ENCODE measurements around the gene PRLH.

PRLH gene, protein sequence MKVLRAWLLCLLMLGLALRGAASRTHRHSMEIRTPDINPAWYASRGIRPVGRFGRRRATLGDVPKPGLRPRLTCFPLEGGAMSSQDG

DNA sequence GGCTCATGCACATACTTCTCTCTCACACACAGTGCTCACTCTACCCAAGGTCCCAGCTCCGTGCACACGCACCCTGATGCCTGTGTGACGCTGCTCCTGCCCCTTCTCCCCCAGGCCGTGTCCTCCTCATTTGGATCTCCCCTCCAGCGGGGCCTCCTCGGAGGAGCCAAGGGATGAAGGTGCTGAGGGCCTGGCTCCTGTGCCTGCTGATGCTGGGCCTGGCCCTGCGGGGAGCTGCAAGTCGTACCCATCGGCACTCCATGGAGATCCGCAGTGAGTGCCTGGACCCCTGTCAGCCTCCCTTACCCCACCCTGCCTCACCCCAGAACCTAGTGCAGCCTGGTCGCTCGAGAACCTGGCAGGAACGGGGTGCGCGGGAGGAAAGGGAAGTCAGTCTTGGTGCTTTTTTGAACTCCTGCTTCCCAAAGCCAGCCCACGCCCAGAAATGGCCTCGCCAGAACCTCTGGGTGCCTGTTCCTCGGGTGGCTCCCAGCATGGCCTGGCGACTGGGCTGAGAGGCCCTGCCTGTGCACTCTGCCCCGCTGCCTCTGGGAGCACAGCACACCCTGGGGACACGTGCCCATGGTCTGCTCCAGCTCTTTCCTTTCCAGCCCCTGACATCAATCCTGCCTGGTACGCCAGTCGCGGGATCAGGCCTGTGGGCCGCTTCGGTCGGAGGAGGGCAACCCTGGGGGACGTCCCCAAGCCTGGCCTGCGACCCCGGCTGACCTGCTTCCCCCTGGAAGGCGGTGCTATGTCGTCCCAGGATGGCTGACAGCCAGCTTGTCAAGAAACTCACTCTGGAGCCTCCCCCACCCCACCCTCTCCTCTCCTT lies at the start of gene PRLH:
Gene PRLH (plus strand): TSS at position 174 of the 835 bp plus-strand sequence. CDS start 0 bp downstream, at position 174.
- DNase-seq = no peak

DNA sequence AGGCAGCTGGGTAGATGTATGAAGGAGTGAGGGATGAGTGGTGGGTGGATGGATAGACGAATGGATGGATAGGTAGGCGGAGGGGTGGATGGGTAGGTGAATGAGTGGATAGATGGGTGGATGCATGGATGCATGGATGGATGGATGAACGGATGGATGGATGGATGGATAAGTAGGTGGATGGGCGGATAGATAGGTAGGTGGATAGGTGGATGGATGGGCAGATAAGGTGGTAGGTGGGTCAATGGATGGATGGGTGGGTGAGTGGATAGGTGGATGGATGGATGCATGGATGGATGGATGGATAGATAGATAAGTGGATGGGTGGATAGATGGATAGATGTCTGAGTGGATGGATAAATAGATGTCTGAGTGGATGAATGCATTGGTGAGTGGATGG lies 49.2 kb upstream of the PRLH start:
- DNase-seq = no peak

DNA sequence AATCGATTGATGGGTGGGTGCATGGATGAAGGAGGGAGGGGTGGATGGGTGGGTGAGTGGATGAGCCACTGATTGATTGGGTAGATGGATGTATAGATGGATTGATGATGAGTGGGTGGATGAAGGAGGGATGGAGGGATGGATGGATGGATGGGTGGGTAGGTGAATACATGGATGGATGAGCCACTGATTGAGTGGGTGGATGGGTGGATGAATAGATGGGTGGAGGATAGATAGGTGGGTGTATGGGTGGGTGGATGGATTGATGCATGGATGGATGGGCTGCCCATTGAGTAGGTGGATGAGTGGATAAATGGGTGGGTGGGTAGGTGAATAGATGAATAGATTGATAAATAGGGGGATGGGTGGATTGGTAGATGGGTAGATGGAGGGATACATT lies 48.4 kb upstream of the PRLH start:
- no peak for DNase-seq

DNA sequence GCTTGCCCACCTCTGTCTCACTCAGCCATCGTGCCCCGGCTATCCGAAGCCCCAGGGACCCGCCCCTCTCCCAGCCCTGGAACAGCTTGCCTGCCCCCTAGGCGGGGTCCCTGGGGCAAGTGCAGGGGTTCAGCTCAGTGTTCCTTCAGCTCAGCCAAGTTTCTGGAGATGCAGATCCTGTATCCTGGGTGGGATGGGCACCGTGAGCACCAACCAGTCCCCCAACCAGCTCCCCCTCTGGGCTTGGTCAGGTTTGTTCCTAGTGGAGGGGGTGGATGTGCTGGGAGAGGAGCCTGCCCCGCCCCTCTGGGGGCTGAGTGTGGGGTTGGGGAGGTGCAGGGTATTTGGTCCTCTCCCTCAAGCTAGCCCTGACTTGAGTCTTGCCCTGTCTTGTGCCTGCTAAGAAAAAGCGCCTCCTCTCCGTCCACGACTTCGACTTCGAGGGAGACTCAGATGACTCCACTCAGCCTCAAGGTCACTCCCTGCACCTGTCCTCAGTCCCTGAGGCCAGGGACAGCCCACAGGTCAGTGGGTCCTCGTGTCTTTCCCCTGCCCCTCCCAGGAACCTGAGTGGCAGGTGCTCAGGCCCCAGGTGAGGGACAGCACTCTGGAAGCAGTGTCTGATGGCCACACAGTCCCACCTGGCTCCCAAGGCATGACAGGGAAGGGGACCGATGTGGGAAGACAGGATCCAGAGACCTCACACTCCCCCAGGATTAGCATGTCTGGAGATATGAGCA lies 46.7 kb upstream of the PRLH start:
- DNase-seq = no peak

DNA sequence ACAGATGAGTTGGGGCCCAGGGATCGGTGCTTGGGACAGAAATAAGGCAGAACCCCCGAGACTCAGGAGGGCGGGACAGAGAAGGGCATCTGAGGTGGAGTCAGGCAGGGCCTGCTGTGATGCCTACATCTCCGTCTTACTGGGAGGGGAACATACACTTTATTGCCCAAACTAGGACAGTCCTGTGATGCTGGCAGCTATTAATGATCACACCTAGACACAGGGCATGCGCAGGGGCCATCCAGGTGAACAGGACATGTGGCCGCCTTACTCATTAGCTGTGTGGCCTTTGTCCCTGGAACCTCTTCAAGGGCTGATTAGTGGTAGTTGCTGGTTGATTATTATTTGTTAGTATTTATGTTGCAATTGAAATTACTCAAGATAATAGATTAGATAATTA lies 46.1 kb upstream of the PRLH start:
- DNase-seq = no peak

DNA sequence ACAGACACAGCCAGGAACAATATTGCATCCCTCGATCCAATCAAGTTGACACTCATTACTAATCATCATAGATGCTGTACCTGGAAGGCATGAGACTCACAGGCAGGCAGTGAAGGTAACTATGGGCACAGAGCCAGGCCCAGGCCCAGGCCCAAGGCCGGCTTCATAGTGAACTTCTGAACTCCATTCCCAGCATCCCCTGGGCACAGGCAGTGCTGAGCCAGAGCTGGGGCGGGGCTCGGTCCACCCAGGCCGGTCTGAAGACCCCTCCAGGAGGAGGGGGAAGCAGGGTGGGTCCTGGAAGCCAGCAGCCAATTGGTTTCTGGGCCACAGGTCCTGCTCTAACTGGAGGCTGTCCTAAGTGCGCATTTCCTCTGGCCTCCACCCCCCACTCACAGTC lies 41.7 kb upstream of the PRLH start:
- DNase-seq = no peak

DNA sequence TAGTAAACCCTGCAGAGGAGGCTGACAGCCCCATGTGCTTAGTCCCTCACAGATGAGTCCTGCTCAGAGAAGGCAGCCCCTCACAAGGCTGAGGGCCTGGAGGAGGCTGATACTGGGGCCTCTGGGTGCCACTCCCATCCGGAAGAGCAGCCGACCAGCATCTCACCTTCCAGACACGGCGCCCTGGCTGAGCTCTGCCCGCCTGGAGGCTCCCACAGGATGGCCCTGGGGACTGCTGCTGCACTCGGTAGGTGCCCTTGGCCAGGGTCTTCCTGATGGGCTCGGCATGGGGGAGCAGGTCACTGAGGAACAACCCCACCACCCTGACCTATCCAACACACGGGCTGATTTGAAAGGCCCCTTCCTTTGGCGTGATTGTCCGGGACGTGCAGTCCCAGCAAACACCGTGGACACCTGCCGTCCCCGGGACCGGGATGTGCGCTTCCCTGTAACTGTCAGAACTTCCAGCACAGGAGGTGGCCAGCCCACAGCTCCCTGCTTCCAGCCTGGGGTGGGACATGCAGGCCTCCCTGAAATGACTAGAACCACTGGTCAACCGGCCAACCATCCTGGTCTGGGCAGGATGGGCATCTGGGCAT lies 40.7 kb upstream of the PRLH start:
- no peak for DNase-seq

DNA sequence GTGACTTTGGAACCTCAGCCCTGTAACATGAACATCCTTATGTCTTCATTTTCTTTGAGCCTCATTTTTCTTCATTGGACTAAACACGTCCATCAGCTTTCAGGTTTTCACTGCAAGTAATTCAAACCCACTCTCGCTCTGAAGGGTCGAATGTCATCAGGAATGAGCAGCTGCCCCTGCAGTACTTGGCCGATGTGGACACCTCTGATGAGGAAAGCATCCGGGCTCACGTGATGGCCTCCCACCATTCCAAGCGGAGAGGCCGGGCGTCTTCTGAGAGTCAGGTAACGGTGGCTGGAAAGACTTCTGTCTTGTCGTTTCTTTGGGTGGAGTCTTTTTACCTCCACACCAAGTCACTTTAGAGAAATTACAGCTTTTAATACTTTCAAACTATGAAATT lies 39.1 kb upstream of the PRLH start:
- DNase-seq = no peak

DNA sequence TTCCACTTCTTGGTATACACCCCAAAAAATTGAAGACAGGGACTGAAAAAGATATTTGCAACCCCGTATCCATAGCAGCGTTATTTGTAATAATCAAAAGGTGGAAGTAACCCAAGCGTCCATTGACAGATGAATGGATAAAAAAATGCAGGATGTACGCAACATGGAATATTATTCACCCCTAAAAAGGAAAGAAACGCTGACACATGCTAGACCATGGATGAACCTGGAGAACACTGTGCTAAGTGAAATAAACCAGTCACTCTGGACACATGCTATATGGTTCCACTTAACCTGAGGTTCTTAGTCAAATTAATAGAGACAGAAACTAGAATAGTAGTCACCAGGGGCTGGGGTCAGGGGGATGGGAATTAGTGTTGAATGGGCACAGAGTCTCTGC lies 38.6 kb upstream of the PRLH start:
- DNase-seq = no peak

DNA sequence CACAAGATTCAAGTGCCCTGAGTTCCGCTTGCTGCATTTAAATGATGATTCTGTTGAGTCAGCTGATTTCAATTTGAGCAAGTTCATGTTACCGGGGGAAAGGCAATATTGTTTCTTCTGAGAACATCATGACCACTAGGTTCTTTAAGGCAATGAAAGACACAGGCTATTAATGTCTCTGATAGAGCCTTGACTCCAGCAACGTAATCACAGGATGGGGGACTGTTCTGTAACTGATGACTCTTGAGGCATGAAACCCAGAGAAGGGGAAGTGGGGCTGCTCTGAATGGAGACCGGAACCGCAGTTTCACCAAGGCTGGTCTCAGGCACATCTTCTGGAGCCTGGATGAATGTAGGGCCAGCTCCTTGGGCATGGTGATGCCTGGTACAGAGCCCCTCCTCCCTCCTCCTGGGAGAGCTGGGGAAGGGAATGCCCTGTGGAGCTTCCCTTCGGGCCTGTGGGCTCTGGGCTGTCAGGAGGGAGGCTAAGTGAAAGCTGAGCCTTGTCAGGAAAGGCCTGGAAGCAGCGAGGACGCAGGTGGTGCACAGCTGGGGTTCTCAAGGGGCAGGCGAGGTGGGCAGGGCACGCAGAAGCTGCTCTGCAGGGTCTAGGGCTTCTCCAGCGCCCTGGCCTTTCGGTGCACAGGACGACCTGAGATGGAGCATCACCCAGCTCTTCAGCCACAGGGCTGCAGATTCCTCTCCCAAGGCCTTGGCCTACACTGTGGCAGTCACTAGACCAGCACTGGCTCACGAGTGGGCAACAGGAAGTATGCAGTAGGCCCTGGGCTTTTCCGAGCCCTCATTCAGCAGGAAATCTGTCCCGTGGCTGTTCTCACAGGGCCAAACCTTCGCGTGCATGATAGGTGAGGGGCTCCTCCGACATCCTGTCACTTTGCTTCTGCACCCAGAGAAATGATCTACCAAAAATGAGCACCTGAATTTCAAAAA lies 36.6 kb upstream of the PRLH start:
- peak; percentile 69 for DNase-seq

DNA sequence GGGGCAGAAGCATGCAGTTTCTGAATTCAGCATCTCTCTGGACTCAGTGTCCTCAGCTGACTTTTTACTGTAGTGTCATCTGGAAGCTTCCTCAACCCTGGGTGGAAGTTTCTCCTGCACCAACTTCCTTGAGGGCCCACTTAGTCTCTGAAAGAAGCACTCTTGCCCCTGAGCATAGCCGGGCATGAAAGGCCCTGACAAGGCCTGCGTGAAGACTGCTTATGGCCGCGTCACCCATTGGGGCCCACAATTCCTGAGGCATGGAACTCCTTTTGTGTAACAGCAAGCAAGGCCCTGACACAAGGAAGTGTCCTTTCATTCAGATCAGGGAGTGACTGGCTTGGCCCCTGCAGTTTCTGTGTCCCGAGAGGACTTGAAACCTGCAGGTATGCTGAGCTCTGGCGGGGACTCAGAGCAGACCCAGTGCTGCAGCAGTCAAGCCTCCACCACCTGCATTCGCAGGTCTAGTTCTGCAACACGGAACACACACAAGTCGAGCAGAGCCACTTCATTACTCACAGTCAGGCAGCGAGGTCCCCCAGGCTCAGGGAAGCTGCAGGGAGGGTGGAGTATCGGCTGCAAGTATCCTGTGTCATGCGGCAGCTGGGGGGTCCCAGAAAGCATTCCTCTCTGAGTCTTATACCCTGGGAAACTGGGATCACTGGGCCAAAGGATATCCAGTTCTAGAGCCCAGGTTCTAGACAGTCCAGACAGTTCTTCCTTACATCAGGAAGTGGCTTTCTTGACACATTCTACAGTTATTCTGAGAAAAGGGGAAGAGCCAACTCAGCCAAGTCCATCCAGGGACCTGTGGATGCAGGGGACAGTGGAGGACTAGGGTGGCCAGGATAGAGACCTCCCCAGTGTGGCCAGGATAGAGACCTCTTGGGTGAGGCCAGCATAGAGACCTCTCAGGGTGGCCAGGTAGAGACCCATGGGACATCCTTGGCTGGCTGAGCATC lies 35.6 kb upstream of the PRLH start:
- peak; percentile 21 for DNase-seq

DNA sequence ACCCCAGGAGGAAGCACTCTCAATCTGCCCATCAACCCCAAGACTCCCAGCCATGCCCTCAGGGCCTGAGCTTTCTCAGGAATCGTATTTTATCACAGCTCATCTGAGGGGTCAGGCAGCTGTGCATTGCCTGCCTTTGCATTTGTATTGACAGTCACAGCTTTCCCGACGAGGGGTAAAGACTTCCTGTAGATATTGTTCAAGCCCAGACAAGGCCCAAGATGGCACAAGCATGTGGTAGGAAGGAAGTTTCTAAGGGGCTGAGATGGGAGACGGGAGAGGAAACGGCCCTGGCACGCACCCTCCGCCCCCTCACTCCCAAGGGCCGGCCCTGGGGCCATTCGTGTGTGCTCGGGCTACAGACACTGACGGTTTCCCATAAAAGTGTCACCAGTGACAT lies 34.2 kb upstream of the PRLH start:
- DNase-seq = no peak

DNA sequence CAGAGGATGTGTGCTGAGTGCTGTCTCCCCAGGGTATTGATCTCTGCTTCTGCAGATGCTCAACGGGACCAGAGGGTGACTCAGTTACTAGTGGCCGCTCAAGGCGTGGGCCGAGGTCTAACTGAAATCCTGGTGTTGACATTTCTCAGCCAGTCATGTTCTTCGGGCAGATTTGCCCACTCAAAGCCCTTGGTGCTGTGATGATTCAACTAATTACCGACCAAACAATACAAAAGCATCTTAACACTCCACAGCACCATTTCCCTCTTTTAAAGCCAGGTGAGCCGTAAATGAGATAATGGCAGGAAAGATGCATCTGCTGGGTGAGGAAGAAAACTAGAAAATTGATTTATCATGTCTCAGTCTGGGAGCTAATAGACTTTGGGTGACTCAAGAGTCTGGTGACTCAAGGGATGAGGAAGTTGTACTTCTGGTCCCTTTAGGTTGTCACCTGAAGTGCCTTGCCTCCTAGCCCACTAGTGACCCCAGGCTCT lies 32.7 kb upstream of the PRLH start:
- peak; percentile 6 for DNase-seq

DNA sequence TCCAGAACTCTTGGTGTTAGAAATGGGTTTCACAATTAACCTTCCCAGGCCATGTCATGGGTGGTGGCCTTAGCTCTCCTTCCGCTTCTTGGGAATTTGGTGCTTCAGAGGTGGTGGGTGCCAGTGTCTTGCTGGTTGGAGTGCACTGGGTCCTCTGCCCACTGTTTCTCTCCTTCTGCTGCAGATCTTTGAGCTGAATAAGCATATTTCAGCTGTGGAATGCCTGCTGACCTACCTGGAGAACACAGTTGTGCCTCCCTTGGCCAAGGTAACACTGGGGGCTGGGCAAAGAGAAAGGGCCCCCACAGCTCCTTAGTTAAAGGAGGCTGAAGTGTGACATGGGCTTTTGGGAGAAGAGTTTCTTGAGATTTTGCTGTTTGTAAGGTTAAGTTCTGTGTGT lies 32.0 kb upstream of the PRLH start:
- DNase-seq = no peak

DNA sequence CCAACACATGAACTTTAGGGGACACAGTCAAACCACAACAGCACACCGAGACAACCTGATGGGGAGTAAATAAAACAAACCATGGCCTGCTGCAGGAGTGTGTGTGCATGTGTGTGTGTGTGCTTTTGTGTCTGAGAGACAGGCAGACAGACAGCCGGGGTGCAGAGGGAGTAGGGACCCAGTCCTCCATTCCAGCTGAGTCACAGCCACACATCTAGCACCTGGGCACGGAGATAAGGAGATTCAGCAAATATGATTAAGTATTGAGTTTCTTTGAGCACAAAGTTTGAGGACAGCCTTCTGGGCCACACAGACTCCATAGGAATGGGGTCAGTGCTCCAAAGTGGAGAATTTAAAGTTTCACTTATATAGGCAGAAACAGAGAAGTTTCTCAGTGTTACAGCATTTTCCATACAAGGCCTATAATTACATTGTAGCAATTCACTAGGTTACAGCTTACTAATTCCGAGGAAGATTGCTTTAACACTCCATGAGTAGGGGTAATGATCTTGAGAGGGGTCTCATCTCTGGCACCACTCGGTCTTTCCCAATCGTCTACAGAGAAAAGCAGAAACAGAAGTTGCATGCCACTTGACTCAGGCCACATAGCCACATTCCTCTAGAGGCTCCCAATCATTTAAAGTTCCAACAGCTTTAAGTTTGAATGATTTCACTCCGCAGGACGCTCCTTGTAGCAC lies 30.8 kb upstream of the PRLH start:
- DNase-seq = no peak

DNA sequence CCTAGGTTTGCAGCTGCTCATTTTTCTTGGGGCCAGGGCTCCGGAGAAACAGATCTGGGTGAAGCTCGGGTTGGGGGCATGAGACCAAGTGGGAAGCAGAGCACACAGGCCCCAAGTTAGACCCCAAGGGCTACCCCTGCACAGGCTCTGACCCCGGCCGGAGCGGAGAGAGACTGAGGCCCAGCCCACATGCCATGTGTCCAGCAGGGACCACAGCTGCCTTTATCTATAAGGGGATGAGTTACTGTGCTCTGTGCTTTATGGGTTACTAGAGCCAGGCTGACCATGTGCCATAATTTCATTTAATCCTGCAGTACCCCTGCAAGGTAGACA lies 30.3 kb upstream of the PRLH start:
- DNase-seq = no peak

DNA sequence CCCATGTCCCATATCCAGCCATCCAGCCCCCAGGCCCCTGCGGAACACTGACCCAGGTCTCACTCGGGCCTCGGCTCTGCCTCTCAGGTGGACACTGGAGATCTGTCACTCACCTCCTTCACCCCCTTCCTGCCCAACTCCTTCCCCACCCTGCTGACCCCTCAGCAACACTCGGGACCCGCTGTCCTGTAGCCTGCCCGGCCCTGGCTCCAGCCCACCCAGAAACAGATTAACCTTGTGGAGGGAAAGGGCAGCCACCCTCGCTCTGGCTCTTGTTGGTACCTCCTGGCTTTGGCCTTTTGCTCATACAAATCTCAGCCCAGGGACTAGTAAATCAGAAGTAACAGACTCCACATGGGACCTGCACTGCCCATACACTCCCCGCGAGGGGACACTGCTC lies 29.8 kb upstream of the PRLH start:
- DNase-seq = no peak

DNA sequence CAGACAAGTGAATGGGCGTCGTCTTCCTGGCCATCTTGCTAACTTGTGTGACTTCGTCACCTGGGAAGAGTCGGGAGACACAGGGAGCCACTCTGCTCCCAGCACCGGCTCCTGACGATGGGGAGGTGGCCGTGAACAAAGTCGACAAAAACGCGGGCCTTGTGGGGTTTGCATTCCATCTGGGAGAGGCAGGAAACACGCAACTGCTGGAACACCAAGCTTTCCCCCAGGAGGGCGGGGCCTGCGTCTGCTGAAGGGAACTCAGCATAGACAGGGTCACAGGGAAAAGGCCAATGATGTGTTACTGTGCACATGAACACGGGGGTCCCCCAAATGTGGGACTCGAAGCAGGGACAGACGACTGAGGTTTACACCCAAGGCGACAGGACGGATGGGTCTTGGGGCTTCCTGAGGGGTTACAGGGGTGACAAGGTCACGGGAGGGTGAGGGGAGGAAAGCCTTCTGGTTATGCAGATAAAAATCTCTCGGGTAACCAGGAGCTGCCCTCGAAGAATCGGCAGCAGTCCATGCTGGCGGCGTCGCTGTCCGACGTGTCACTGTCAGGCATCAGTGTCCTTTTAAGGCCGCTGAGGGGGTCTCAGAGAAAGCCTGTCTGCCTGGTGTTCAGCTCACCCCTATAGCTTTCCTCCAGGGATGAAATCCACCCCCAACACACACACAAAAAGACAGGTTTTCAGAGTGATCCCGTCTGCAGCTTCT lies 28.2 kb upstream of the PRLH start:
- no peak for DNase-seq

DNA sequence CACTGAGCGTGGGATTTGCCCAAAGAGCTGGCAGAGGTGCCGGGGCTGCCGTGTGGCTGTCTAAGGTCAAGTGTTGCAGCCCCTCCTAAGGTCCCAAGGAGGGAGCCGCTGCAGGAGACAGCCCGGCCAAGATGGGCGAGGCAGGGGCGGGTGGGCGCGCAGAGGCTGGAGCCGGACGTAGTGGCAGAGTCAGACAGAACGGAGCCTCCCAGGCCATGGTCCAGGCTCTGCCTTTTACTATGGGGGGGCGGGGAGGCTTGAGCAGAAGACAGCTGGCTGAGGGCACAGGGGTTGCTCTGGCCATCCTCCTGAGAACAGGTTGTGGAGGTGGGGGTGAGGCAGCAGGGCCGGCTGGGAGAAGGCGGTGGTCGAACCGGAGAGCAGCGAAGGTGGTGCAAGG lies 27.5 kb upstream of the PRLH start:
- DNase-seq = no peak

DNA sequence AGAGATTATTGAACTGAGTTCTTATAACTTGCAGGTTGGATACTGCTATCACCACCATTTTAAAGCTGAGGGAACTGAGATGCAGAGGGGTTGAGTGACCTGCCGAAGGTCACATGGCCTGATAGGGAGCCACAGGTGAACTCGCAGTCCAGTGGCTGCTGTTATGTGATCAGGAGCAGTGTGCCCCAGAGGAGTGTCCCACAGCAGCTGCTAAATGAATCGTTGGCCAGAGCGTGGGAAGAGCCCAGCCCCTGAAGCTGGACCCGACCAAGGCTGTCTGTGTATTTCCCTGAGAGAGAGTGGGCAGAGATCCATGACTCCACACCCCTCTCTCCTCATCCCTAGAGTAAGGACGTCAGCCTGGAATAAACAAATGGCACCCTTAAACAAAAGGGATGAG lies 26.7 kb upstream of the PRLH start:
- no peak for DNase-seq

Data from suppressor macrophage treated with lipopolysaccharide for 4 hours (primary cell).